GM21576 (cell line): ENCODE measurements around the gene MCM9.
"Not testable (repeated sequence)": the region's sequence is repeated elsewhere in the genome, so short reads cannot be mapped to it uniquely, and the experiment has no call there.

Experiments used
- ATAC-seq: cut with Tn5 transposase; IDR thresholded peaks from one replicate; pipeline ENCODE4 v1.9.1; 2021; ENCODE audit warnings: mild to moderate bottlenecking, moderate library complexity; ENCODE audit not compliant: unreplicated experiment

Gene MCM9

DNA sequence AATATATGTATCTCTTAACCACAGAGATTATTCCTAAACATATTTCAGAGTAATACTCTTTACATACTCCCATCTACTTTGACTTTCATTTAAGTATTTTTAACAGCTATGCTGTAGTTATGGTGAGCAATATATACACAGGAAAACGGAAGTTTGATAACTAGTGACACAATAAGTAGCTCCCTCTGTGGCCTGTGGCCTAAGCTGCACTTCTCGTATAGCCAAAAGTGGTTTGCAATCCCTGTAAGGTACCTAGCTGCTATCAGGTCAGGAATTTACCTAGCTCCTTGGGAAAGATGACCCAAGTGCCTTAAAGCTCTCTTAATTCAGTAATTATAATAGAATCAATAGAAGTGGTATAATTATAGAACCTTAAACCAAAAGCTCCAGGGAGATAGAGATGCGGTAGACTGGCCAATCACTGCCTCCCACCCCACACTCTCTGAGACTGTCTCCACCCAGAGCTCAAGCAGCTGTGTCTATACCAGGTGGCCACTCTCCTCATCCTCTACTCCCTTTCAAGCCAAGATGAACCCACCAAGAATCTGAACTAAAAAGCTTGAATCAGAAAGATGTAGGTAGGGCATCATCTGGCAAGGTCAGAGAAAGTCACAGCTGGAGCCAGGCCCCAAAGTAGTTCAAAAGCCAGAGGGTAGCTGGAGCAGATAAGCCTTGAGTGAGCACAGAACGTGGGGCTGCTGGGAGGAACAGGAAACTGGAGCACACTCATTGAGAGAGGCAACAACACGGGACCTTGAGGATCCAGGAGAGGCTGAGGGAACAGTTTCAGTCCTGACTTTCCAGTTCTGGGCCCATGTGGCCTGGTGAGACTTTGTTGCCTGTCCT is 125.9 kb downstream of the MCM9 start:
- peak; percentile 61 for ATAC-seq

DNA sequence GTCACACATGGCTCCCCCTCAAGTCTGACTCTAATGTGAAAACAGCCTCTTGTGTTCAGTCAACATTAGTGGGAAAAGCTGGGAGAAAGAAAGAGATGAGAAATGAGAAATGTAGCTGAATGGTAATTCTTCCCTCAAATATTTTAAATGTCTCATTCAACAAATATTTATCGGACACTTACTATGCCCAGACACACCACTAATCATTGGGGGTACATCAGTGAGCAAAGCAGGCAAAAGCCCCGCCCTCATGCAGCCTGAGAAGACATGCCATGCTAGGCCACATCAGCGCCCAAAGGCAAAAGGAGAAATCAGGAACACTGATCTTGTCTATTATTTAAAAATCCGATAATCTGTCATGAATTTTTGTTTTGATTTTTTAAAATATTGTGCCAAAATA is 130.9 kb downstream of the MCM9 start:
- ATAC-seq: no peak

DNA sequence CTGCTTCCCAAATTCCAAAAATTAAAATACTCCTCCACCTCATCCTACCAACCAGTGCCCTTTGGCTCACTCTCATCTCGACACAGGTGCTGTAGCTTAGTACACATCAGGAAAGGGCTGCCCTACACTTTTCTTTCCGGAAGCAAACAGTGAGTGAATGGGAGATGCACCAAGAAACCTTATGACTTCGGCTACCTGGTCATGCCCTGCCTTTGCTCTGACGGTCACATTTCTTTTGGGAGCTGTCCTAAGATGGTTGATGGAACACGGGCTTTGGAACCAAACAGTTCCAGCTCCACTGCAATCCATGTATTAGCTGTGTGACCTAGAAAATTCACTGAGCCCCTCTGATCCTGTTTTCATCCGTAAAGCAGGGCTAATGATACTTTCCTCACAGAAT is 133.7 kb downstream of the MCM9 start:
- ATAC-seq: no peak

DNA sequence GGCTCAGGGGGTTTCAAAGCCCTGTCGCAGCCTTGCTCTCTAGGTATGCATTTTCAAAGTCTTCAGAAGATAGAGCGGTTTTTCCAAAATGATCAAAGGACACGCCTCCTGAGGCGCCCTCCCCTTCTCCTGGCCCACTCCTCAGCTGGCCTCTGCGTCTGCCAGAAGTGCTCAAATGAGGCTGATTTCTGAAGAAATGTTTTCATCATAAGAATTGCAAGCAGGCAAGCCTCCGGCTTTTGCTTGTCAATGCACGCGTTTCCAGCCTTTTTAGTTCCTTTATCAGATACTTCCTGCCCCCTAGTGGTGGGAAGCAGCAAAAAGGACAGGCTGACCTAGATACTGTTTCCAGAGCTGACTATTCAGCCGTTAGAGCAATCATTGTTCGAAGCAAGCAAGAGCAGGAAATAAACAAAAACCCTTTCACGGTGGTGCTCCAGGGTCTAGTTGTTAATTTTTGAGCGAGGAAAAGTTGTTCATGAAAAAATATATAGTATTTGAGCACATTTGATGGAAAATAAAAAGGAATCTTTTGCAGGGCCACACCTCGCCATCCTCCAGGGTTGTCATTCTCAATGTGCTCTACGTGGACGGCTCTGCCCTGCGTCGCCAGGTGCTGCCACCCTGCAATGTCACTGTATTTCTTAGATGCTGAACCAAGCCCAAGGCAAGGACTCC is 134.4 kb downstream of the MCM9 start:
- ATAC-seq: peak; percentile 98

DNA sequence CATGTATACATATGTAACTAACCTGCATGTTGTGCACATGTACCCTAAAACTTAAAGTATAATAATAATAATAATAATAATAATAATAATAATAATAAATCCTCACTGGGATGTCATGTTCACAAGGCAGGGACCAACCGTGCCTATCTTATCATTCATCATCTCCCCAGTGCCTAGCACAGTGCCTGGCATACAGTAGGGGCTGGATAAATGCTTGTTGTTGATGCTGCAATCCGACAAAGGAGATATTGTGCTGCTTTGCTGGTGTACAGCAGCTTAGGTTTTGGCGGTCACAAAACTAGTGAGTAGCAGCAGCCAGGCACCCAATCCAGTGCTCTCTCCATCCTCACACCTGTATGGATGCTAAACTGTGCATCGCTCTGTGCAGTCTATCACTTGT is 135.1 kb downstream of the MCM9 start:
- ATAC-seq: no peak

DNA sequence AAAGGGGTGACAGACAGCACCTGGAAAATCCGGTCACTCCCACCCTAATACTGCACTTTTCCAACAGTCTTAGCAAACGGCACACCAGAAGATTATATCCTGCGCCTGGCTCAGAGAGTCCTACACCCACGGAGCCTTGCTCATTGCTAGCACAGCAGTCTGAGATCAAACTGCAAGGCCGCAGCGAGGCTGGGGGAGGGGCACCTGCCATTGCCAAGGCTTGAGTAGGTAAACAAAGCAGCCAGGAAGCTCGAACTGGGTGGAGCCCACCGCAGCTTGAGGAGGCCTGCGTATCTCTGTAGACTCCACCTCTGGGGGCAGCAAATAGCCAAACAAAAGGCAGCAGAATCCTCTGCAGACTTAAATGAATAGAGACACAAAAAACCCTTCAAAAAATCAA is 138.4 kb downstream of the MCM9 start:
- not testable (repeated sequence) for ATAC-seq

DNA sequence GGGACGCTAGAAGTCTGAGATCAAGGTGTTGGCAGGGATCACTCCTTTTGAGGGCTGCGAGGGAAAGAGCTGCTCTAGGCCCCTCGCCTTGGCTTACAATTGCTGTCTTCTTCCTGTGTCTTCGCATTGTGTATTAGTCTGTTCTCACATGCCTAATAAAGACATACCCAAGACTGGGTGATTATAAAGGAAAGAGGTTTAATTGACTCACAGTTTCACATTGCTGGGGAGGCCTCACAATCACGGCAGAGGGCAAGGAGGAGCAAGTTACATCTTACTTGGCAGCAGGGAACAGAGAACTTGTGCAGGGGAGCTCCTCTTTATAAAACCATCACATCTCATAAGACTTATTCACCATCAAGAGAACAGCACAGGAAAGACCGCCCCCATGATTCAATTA is 143.5 kb downstream of the MCM9 start:
- no peak for ATAC-seq

DNA sequence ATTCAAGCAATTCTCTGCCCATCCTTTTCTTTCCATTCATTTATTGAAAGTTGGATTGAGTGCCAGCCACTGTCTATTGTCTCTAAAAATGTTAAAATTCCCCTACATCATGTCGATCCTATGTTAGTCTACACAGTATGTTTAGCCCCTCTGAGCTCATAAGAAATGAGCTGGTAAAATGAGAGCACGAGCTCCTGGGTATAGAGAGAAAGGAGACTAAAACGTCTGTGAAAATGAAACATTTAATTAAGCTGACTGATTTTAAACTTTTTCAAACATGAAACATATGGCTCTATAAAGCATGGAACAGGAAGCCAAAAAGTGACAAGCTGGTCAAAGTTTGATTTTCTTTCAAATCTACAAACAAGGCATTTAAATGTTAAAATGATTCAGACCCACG is 145.0 kb downstream of the MCM9 start:
- no peak for ATAC-seq

DNA sequence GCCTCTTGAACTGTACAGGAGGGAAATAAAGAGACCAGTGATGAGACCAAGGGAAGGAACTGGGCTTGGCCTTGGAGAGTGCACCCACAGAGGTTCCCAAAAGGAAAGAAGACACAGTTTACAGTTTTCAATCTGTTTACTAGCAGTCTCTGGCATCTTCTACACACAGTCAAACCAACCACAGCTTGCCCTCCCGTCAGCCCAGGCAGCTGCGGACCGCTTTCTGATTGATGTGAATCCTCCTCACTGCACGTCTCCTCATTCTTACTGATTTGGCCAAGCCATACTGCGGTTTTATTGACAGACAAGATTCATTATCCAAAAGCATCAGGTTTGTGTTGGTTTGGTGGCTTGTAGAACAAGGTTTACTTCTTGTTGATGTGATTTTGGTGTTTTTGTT is 145.5 kb downstream of the MCM9 start:
- ATAC-seq: no peak

DNA sequence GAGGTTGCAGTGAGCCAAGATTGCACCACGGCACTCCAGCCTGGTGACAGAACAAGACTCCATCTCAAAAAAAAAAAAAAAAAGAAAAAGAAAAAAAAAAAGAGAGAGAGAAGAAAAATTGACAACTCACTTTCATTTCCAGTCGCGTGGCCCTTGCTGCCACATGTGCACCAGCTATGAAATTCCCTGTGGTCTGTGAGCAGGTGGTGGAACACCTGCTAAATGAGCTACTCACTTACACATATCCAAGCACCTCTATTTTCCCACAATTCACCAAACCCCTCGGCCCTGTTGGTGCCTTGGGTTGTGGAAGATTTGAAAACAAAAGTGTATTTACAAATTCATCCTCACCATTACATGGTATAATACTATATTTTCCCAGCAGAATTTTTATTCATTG is 146.3 kb downstream of the MCM9 start:
- no peak for ATAC-seq

DNA sequence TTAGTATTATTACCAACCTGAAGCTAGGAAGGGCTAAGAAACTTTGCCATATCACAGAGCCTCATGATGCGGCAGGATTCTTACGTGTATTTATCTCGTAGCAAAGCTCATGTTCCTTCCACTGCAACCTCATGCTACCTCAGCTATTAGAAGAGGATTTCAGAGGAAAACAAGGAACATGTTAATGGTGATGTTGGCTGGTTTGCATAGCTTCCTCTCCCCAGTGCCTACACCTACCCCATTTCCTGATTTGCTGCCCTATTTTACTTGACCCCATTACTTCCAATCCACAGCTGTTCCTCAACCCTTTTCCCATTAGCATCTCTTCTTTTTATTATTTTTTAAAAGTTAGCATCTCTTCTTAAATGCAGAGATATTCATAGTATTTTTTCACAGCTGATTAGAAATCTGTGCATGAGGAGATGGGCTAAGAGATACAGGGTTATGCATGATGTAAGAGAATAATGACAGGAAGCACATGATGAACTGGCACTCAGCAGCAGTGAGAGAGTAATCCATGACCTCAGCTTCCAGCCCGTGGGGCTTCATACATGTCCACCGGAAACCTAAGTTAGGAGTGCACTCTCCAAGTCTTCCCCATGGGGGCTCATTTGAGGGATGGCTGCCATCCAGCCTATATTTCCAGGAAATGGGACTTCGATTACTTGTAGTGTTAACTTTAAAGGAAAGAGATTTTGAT is 147.1 kb downstream of the MCM9 start:
- ATAC-seq: no peak

DNA sequence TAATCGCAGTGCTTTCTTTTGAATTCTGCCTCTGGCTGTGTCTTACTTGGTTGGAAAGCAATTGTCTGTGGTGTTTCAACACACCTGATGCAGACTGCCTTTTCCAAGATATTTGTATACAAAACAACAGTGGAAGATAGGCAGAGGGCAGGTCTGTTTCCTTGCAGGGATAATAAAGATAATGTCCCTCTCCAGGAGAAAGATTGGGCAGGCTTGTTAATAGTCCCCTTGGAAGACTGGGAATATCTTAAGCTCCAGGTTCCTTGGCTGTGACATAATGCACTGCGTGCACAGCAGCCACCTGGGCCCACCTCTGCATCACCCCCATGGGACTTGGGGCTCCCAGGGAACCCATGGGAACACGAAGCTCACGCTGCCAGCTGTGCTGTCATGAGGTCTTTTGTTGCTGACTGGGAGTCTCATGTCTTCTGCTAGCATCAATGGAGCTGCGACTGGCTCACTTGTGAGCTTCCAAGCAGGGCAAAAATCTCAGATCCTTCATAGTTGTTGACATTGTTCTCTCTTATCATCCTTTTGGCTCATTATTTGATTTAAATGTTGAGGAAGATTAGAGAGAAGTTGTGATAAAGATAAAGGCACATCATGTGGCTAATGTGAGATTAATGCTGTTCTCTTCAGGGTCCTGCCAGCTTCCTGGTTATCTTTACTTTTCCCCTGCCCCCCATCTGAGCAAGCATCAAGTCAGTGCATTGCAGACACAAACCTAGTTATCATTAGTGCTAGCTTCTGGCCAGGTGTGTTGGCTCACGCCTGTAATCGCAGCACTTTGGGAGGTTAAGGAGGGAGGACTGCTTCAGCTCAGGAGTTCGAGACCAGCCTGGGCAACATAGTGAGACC is 148.1 kb downstream of the MCM9 start:
- ATAC-seq: no peak

DNA sequence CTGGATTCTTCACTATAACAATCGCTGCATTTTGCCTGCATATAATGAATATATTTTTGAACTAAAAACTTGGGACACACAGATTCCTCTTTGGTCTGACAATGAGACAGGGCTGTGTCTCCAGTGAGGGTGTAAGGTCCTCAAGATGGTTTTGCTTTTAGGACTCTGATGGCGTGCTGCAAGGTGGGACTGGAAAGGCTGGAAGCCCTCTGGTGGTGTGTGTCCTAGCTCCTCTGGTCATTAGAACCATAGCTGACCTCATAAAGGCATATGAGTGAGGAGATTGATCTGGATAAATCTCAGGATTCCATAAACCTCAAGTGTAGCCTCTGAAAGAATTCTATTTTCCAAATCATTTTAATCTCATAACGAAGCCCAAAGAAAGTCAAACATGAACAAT is 149.4 kb downstream of the MCM9 start:
- ATAC-seq: no peak

DNA sequence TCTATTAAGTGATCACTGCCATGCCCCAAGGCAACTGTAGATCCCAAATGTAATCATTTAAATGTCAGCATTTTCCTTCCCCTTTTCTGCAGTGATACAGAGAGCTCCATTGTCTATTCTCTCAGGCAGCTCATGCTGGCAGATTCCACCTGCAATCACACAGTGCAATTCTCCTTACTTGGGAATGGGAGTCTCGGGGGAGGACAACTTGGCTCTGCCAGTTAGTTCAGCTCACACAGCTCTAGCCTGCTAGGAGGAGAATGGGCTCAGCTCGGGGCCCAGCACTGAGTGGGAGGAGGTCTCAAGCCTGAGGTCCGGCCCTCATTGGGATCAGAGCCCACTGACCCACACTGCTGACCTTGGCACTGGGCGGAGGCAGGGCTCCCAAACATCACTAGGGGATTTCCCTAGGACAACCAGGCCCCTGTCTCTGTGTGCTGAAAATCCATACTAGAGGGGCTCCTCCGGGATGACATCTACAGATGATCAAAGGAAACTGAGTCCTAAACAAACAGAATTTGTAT is 150.3 kb downstream of the MCM9 start:
- no peak for ATAC-seq

DNA sequence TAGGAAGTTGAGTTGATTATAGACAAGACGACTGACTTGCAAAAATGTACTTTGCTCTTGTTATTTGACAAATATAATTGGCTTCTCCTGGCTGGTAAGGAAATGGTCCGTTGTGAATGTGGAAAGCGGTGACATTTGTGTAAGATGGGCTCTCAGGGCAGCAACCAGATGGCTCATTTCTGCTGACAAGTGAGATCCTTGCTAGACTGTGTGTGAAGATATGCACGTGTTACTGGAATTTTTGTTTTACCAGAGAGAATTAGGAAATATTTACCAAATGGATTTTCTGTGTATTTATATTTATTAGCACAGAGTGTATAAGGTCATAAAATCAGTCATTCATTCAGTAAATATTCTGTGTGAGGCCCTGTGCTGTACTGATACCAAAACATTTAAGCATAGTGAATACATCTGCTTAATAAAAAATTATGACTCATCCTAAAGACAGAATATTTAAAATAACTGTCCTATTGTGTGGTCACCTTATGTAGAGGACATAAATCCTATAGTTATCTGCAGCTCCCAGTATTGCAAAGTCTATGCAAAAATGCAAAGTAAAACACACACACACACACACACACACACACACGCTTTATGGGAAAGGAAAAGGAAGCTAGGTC is 150.9 kb downstream of the MCM9 start:
- ATAC-seq: no peak

DNA sequence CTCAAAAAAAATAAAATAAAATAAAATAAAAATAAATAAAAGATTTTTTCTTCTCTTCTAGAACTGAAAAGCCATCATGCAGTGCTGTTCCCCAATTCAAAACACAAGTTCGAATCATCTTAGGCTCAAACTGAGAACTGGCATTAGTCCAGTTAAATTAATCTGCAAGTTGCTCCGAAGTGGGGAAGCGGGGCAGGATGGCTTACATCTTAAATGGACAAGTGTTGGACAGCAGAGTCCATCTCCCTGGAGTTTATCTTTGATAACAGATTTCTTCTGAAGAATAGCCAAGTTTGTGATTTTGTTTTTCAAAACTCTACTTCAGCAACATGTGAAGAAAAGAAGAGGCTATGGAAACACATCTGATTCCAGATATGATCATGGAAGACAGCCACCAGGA is 152.3 kb downstream of the MCM9 start:
- no peak for ATAC-seq

DNA sequence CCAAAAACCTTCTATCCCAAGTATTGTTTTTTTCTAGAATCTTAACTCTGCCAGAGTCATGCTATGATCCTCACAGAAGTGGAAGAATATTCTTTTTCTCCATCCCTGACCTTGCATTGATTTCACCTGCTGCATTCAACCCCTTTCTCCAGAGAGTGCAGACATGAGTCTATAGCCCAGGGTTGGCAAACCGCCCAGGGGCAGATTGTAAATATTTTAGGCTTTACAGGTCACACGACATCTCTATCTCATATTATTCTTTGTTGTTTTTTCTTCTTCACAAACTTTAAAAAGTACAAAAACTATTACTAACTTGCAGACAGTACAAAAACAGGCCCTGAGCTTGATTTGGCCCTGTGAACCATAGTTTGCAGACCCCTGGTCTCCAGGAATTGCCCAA is 153.1 kb downstream of the MCM9 start:
- no peak for ATAC-seq

DNA sequence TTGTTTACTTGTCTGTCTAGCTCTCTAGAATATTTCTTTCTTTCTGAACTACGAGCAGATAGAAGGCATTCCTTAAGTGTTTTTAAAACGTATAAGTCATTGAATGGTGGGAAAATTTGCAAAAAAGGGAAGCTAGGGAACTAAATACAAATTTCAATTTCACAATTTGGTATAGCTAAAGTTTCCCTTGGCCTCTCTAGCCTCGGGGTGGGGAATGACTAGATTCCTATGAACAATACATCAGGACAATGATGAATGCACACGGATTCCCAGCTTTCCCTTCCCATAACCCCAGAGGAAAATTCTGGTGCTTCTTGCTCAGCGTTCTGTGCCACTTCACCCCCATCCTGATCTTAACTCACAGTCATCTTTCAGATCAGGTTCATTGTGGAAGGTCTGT is 154.3 kb downstream of the MCM9 start:
- no peak for ATAC-seq

DNA sequence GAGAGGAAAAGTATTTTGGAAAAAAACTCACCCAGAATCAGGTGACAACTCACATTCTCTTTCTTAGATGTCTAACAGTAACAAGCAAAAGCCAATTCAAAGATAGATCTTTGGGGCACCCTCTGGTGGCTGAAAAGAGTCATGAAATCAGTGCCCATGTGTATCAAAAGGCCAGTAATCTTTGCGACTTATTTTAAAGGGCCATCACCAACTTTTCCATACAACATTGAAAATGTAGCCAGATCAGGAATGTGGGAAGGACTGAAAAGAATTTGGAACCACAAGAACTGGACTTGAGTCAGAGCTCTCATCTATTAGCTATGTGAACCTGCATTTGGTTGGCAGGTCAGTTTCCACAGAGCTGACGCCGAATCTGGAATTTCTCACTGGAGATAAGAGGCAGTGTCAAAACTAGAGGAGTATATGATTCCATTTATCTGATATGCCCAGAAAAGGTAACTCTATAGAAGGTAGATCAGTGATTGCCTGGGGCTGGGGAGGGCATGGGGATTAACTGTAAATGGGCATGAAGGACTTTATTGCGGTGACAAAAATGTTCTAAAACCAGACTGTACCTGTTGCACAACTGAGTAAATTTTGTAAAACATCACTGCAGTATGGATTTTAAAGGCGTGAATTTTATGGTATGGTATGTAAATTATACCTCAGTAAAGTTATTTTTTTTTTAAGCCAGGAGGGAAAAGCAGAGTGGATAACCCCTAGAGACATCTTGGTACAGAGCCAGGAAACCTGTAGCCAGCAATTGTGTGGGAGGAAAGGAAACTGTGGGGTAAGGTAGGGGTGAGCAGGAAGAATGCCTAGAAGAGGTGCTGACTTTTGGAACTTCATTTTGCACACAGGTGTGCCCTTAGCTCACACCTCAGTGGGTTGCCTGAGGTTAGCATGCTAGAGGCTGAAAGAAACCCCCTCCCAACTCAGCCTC is 158.1 kb downstream of the MCM9 start:
- ATAC-seq: peak; percentile 87
